Stimulated activated effector memory CD8-positive, alpha-beta T cell treated with anti-CD3 and anti-CD28 coated beads, Interleukin-12 subunit alpha, Interleukin-12 subunit beta, amount 100 ng/mL, for 72 hours (primary cell): Measurements from ENCODE around the gene QDPR.

Experiments used
- ATAC-seq: fragments of 150-1000 bp; cut with Tn5 transposase; 2 replicates; pipeline ENCODE4 v1.10.0; 2021
- DNase-seq, 2 donors: peaks; one replicate each; pipeline ENCODE4 v3.0.0; 2021 to 2022; ENCODE audit warnings: low spot score in 2 of 2
- H3K27ac Mint-ChIP-seq: one replicate; pipeline ENCODE4 v1.8.0; 2022; ENCODE audit warnings: mild to moderate bottlenecking, mixed read lengths
- H3K36me3 Mint-ChIP-seq: one replicate; pipeline ENCODE4 v1.8.0; 2022; ENCODE audit warnings: mild to moderate bottlenecking, mixed read lengths
- H3K4me1 Mint-ChIP-seq: one replicate; pipeline ENCODE4 v1.8.0; 2022; ENCODE audit warnings: mixed read lengths
- H3K4me3 Mint-ChIP-seq: one replicate; pipeline ENCODE4 v1.8.0; 2022; ENCODE audit warnings: mild to moderate bottlenecking, mixed read lengths
- H3K9me3 Mint-ChIP-seq: one replicate; pipeline ENCODE4 v1.8.0; 2022; ENCODE audit warnings: mixed read lengths

Gene QDPR

DNA sequence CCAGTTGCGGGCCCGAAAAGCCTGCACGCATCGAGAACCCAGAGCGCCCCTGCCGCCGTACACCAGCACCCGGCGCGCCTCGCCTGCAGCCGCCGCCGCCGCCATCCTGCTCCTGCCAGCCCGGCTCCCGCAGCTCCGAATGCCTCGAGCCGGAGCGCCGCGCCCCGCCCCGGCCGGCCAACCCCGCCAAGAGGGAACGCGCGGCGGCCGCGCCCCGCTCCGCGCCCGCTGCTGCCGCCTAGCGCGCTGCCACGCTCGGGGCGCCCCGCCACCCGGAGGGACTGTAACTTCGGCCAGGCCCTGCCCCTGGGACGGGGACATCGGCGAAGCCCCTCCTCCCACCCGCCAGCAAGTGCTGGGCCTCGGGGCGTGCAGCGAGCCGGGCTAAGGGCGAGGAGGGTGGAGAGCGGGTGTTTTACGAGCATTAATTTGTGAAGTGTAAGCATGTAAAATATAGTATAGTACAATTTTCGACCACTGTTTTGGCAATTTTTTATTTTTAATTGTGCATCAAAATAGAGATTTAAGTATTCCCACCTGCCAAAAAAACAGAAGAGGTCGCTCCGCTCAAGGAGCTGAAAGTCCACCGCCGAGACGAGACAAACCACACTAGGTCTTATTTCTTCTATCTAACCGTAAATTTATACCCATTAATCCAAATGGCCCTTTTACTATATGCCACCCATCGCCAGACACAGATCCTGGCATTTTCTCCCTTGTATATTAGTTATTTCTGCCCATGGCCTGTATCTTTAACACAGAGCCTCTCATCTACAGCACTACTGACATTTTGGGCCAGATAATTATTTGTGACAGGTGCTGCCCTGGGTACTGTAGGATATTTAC, at the start of gene QDPR:
Gene QDPR (minus strand): TSS at position 141 of the 846 bp plus-strand sequence. CDS start 36 bp downstream, at position 105.
- Mint-ChIP-seq H3K4me3 (peak within 1 kb of the TSS; percentile 87), H3K9me3 (no peaks in the 10 kb centered on the region), H3K36me3 (peaks cover 30% of the 10 kb centered on the region), H3K27ac (peak within 1 kb of the TSS; percentile 76), H3K4me1 (peaks cover 29% of the 10 kb centered on the region)
- DNase-seq (peak; percentile 61 to 84), ATAC-seq (peak; percentile 96)

DNA sequence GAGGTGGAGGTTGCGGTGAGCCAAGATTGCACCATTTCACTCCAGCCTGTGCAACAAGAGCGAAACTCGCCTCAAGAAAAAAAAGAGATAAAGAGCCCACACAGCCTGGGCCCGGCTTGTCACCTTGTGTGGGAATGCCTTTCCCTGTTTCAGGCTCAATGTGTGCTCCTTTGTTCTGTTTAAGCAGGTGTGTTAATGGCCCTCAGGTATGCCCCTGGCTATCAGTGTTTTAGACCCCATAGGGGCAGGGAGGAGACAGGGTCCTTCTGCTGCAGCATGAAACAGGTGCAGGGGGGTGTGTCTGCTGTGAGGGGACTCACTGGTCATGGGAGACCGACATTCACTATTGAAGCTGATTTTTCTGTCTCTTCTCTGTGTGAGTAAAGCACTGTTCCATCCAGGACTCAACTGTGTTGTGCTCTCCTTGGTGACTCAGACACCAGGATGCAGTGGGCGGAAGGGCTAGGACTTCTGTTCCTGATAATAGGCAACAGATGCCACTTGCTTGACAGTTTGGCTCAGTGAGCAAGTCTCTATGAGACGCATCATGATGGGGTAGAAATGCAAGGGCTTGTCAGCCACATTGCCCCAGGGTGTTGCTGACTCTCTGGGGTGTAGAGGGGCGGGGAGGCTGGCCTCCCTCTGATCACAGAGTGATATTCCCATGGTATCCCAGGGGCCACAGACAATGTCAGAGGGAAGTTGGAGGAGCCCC, 49.5 kb upstream of the QDPR start:
- no peak overlapping the region for H3K4me3 Mint-ChIP-seq
- ATAC-seq (no peak), DNase-seq (no peak)
- no peak overlapping the region for H3K27ac Mint-ChIP-seq
- no peaks in the 10 kb centered on the region for H3K4me1 Mint-ChIP-seq
- H3K36me3 Mint-ChIP-seq: no peaks in the 10 kb centered on the region
- H3K9me3 Mint-ChIP-seq: no peaks in the 10 kb centered on the region

DNA sequence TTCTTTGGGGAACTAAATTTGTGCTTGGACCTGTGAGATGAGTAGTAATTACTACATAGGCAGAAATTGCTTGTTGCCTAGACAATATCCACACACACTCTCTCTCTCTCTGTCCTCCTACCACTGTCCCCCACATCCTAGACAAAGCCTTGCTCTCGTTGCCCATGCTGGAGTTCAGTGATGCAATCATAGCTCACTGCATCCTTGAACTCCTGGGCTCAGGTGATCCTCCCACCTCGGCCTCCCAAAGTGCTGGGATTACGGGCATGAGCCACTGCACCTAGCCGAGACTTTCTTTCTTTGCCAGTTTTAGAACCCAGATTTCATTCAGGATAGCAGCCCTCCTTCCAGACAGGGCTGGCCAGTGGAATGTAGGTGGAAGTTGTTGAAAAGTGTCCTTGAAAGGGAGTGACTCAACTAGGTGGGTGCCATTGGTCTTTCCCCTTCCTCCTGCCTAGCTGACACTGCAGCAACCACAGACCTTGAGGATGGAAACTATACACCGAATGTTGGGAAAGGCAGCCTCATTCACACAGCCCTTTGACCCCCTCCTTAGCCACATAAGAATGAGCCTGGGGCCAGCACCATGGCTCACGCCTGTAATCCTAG, 48.3 kb upstream of the QDPR start:
- DNase-seq: no peak
- no peak overlapping the region for H3K27ac Mint-ChIP-seq

DNA sequence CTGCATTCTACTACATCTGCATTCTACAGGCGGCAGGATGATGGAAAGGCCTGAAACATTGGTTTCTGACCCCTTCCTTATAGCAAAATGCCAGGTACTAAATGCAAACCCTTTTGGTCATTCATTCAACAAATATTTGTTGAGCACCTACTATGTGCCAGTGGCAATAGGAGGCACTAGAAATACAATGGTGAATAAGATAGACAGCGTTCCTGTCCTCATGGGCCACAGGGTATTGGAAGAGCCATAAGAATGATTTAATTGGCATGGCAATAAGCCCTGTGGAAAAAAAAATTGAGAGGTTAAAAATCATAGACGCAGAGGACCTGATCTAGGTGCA, 47.8 kb upstream of the QDPR start:
- no peak for DNase-seq
- no peaks in the 10 kb centered on the region for H3K36me3 Mint-ChIP-seq
- no peak for ATAC-seq
- no peaks in the 10 kb centered on the region for H3K9me3 Mint-ChIP-seq
- H3K27ac Mint-ChIP-seq: no peak overlapping the region
- H3K4me1 Mint-ChIP-seq: peaks cover 2% of the 10 kb centered on the region
- H3K4me3 Mint-ChIP-seq: no peak overlapping the region

More for the DNA sequence above, 48.3 kb upstream of the QDPR start:
- H3K4me1 Mint-ChIP-seq: no peaks in the 10 kb centered on the region
- H3K36me3 Mint-ChIP-seq: no peaks in the 10 kb centered on the region
- H3K4me3 Mint-ChIP-seq: no peak overlapping the region
- no peaks in the 10 kb centered on the region for H3K9me3 Mint-ChIP-seq
- ATAC-seq: no peak

DNA sequence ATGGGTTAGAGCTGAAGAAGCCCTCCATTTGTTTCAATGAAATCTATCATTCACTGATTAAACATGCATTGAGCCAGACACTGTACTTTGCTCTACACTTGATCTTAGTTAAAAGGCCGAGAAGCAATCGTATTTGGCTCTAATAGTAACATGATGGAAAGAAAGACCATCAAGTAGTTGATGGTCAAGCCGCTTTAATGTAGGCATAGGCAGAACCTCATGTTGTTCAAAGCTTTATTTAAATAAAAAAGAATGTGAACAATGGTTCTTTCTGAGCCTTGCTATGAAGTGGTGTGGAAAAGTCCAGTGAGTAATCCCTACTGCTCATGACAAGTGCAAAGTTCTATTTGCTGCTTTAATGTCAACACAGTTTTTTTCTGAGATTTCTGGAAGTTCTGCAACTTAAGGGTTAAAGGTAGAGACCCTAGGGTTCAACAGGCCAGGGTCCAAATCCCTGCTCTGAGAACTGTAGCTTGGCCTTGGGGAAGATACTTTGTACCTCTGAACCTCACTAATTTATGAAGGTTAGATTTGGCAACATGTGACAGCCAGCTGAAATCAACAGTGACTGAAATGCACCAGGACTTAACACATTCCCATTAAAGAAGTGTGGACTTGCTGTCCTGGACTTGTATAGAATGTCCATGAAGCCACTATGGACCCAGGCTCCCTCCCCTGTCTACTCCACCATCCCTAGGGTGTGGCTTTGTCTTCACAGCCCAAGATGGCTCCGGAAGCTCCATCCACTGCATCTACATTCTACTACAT, 47.2 kb upstream of the QDPR start:
- H3K36me3 Mint-ChIP-seq: no peaks in the 10 kb centered on the region
- H3K9me3 Mint-ChIP-seq: no peaks in the 10 kb centered on the region
- no peak for DNase-seq
- H3K27ac Mint-ChIP-seq: no peak overlapping the region
- peaks cover 4% of the 10 kb centered on the region for H3K4me1 Mint-ChIP-seq
- no peak overlapping the region for H3K4me3 Mint-ChIP-seq
- no peak for ATAC-seq

DNA sequence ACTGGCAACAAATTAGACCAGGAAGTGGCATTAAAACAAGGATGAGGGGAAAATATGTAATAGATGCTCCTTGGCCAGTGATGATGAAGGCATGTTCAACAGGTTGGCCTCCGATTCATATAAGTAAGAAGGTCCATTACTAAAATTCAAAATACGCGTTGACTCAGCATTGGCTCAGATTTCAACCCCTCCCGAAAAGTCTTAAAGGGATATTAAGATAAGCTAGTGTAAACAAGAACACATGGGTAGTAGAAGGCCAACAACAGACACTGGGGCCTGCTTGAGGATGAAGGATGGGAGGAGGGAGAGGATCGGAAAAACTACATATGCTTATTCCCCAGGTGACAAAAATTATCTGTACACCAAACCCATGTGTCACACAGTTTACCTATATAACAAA, 46.0 kb upstream of the QDPR start:
- Mint-ChIP-seq H3K4me1 (peaks cover 4% of the 10 kb centered on the region), H3K27ac (no peak overlapping the region), H3K4me3 (no peak overlapping the region), H3K36me3 (no peaks in the 10 kb centered on the region), H3K9me3 (no peaks in the 10 kb centered on the region)
- ATAC-seq (no peak), DNase-seq (no peak)

DNA sequence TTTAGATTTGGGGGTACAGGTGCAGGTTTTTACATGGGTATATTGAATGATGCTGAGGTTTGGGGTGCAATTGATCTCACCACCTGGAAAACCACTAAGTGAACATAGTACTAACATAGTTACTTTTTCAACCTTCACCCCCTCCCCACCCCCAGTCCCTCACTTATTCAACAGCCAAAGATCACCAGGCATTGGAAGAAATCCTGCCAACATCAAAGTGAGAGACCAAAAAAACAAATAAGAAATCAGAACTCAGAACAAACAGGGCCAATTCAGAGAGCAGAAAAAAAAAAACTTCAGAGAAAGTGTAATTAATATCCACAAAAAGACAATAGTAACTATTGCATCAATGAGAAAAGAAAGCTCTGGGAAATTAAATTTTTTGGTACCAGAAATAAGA, 44.6 kb upstream of the QDPR start:
- H3K36me3 Mint-ChIP-seq: no peaks in the 10 kb centered on the region
- H3K4me1 Mint-ChIP-seq: peaks cover 4% of the 10 kb centered on the region
- H3K4me3 Mint-ChIP-seq: no peak overlapping the region
- ATAC-seq (no peak), DNase-seq (no peak)
- no peak overlapping the region for H3K27ac Mint-ChIP-seq
- no peaks in the 10 kb centered on the region for H3K9me3 Mint-ChIP-seq

DNA sequence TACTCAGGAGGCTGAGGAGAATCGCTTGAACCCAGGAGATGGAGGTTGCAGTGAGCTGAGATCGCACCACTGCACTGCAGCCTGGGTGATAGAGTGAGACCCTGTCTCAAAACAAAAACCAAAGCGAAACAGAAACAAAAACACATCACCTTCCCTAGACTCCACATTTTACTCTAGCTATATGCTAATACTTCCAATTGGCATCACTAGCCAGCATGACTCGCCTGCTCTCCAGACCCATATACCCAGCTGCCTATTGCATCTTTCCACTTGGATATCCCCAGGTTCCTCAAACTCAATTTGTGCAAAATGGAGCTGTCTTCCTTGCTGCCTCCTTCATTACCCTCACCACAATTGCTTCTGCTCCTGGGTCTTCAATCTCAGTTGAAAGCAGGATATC, 42.7 kb upstream of the QDPR start:
- Mint-ChIP-seq H3K9me3 (no peaks in the 10 kb centered on the region), H3K36me3 (no peaks in the 10 kb centered on the region), H3K4me3 (no peak overlapping the region), H3K4me1 (peaks cover 4% of the 10 kb centered on the region), H3K27ac (no peak overlapping the region)
- ATAC-seq (no peak), DNase-seq (no peak)

DNA sequence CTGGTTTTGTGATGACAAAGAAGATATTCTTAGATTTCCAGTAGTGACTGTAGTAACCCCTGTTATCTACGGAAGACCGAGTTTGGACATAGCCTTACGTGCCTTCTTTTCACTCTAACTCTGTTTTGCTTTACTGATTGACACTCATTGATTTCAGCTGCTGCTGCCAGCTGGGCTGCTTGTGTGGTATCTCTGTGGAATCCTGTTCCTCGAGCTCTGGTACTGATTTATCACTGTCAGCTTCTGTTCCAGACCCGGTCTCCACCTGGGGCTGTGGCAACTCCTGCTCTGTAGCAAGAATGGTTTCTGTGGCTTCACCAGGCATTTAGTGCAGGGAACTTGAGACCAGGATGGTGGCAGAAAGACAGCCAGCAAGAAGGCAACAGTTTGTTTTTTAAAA, 40.5 kb upstream of the QDPR start:
- DNase-seq (no peak), ATAC-seq (no peak)
- no peaks in the 10 kb centered on the region for H3K36me3 Mint-ChIP-seq
- peaks cover 4% of the 10 kb centered on the region for H3K4me1 Mint-ChIP-seq
- no peak overlapping the region for H3K27ac Mint-ChIP-seq
- no peaks in the 10 kb centered on the region for H3K9me3 Mint-ChIP-seq
- no peak overlapping the region for H3K4me3 Mint-ChIP-seq

DNA sequence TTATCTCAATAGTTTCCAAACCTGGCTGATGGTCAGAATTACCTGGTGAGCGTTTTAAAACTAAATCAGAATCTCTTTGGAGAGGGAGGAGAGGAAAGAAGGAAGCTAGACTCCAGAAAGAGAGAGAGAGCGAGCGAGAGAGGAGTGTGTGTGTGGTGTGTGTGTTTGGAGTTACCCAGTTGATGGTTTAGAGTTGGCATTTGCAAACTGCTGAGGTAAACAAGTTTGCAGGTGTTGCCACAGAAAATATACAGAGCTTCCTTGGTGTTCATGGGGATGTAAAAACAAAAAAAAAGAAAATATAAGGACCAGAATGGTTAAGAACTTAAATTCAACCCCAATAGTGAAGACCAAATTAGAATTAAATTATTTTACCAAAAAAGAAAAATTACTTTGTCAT, 38.7 kb upstream of the QDPR start:
- Mint-ChIP-seq H3K4me1 (peaks cover 4% of the 10 kb centered on the region), H3K4me3 (no peak overlapping the region), H3K9me3 (no peaks in the 10 kb centered on the region), H3K36me3 (no peaks in the 10 kb centered on the region), H3K27ac (no peak overlapping the region)
- ATAC-seq (no peak), DNase-seq (no peak)

DNA sequence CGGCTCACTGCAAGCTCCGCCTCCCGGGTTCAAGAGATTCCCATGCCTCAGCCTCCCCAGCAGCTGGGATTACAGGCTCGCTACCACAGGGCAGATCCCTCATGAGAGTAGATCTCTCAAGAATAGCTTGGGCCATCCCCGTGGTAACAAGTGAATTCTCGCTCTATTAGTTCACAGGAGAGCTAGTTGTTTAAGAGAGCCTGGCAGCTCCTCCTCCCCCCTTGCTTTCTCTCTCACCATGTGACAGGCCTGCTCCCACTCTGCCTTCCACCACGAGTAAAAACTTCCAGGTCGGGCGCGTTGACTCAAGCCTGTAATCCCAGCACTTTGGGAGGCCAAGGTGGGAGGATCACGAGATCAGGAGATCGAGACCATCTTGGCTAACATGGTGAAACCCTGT, 34.8 kb upstream of the QDPR start:
- Mint-ChIP-seq H3K36me3 (no peaks in the 10 kb centered on the region), H3K9me3 (no peaks in the 10 kb centered on the region), H3K4me3 (no peak overlapping the region), H3K27ac (no peak overlapping the region), H3K4me1 (no peaks in the 10 kb centered on the region)
- no peak for ATAC-seq
- DNase-seq: no peak

DNA sequence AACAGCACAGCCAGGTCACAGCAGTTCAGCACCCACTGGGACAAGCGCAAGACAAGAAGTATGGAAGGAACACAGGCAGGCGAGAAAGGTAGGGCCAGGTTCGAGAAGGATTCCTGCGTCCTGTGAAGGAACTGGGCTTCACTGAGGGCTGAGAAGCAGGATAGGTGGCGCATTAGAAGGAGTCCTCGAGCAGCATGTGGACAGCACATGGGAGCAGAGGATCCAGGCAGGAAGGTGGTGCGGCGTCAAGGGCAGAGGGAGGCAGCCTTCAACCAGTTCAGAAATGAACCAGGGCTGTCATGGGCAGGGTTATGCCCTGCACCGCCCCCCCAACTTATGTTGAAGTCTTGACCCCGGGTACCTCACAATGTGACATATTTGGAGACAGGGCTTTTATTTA, 34.3 kb upstream of the QDPR start:
- H3K4me3 Mint-ChIP-seq: no peak overlapping the region

DNA sequence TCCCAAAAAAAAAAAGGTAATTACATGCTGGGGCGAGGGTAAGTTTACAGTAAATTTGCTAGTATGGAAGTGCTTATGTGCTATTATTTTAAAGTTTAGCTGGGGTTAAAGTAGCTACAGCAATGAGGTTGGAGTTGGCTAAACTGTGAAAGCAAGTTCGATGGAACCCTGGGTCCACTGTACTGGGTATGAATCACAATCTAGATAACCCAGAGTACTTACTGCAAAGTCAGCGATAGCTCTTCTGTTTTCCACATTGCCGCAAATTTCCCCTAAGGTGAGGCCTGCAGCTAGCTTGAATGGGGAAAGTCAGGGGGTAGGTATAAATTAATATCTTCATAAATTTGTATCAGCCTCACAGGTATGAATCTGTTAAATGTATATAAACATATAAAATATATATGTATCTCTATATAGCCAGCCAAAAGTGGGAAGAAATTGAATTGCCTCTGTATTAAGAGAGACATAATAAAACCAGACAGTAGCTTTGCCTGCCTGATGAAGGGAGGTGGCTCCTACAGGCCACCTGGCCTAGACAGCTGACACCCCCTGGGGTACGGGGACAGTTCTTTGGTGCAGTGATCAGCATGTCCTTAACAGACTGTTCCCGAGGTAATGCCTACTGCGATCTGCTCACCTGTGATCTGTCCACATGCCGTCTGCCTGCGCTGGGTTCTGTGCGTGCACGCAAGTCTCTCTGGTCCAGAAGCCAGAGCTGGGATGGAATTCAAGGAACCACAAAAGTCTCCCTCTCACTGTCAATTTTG, 33.7 kb upstream of the QDPR start:
- no peaks in the 10 kb centered on the region for H3K36me3 Mint-ChIP-seq
- H3K27ac Mint-ChIP-seq: no peak overlapping the region
- DNase-seq: no peak
- no peaks in the 10 kb centered on the region for H3K4me1 Mint-ChIP-seq
- no peak overlapping the region for H3K4me3 Mint-ChIP-seq
- H3K9me3 Mint-ChIP-seq: no peaks in the 10 kb centered on the region
- no peak for ATAC-seq

More for the DNA sequence above, 34.3 kb upstream of the QDPR start:
- H3K27ac Mint-ChIP-seq: no peak overlapping the region
- H3K4me1 Mint-ChIP-seq: no peaks in the 10 kb centered on the region
- H3K36me3 Mint-ChIP-seq: no peaks in the 10 kb centered on the region
- ATAC-seq: no peak
- no peaks in the 10 kb centered on the region for H3K9me3 Mint-ChIP-seq
- DNase-seq: no peak

DNA sequence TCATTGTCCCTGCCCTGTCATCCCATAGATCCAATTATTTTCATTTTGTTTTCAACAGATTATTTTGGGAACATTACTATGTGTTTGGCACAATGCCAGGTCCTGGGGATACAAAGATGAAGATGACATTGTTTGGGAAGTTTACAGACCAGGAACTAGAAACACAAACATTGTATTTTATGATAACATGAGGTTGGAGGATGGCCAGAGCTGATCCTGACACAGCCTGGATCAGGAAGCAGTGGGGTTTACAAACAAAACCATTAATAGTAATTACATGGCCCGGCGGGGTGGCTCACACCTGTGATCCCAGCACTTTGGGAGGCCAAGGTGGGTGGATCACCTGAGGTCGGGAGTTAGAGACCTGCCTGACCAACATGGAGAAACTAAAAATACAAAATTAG, 32.9 kb upstream of the QDPR start:
- Mint-ChIP-seq H3K9me3 (no peaks in the 10 kb centered on the region), H3K4me1 (no peaks in the 10 kb centered on the region), H3K4me3 (no peak overlapping the region), H3K27ac (no peak overlapping the region), H3K36me3 (no peaks in the 10 kb centered on the region)
- DNase-seq (no peak), ATAC-seq (no peak)

DNA sequence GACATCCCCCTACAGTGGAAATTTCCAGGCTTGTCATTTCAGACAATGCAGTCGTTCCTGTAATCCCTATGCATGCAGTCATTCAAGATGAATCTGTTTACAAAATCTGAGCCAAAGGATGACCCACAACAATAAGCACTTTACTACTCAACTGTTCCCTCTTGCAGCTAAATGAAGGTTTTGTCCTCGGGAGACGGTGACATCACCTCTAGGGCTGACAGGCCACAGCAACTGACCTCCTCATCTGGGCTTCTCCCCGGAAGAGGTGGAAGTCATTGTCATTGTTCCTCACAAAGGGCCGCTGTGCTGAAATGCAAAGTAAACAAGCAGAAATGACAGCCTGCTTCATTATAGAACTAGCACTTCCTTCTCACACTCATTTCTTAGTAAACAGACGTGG, 32.3 kb upstream of the QDPR start:
- H3K4me3 Mint-ChIP-seq: no peak overlapping the region
- DNase-seq: no peak

More for the DNA sequence above, 32.3 kb upstream of the QDPR start:
- Mint-ChIP-seq H3K27ac (no peak overlapping the region), H3K36me3 (no peaks in the 10 kb centered on the region), H3K4me1 (no peaks in the 10 kb centered on the region), H3K9me3 (no peaks in the 10 kb centered on the region)
- ATAC-seq: no peak
